ENCODE data around the gene TEX10. TPM values are rescaled to one million over a fixed set of nuclear protein-coding genes. Genes with fewer than 3 reads are reported as not detected.

TEX10 gene
- total RNA-seq, 1 experiment from 2014 or later = 15.4 TPM

DNA sequence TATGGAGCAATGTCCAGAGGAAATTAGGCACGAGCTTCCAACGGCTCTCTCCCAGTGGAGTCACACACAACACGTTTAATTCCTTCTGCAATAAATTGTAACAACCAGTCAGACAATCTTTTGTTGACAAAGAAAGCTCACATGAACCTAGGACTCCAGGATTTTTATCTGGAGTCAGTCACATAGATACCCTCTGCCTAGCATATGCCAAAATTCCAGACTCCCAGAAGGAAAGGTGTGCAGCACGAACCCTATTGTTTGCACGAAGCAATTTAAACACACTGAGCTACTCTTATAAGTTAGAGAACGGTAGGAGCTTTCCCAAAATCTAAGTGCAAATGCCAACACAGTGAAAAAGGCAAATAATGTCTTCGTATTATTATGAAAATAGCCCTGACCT is 67.1 kb downstream of the TEX10 start:
- no peak for DNase-seq (ENCODE audit: low spot score)

DNA sequence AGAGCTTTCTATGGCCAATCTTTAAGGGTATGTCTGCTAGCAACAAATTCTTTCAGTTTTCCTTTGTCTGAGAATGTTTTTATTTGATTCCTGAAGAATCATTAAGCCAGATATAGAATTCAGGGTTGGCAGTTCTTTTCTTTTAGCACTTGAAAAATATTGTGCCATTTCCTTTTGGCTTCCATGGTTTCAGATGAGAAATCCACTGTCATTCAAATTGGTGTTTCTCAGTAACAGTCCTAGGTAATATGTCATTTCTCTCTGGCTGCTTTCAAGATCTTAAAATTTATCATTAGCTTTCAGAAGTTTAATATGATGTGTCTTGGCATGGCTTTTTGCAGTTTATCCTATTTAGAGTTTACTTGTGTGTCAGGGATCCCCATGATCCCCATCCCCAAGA is 67.7 kb downstream of the TEX10 start:
- no peak for DNase-seq (ENCODE audit: low spot score)

DNA sequence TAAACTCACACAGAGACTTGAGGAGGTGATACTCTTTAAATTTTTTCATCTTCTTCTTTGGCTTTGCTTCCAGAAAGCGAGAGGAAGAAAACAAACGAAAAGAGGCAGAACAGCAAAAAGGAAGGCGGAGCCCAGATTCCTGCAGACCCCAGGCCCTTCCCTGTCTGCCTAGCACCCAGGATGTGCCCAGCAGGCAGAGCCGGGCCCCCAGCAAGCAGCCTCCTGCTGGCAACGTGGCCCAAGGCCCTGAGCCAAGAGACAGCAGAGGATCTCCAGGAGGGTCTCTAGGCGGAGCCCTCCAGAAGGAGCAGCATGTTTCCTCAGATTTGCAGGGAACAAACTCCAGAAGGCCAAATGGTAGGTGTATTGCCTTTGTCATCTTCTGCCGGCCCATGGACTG is 68.5 kb downstream of the TEX10 start:
- no peak for DNase-seq (ENCODE audit: low spot score)

DNA sequence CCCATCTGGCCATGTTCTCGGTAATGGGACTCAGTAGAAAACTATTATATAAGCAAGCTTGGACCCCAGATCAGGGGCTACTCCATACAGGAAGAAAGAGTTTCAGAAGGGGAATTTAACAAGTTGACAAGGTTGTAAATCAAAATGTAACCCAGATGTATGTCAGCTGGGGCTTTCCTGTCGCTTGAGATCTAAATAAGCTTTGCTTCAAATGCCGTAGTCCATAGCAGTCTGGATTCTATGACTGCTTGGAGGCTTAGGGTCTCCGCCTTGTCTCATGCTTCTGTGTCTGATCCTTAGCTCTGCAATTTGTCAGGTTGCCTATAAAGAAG is 70.4 kb downstream of the TEX10 start:
- no peak for DNase-seq (ENCODE audit: low spot score)

DNA sequence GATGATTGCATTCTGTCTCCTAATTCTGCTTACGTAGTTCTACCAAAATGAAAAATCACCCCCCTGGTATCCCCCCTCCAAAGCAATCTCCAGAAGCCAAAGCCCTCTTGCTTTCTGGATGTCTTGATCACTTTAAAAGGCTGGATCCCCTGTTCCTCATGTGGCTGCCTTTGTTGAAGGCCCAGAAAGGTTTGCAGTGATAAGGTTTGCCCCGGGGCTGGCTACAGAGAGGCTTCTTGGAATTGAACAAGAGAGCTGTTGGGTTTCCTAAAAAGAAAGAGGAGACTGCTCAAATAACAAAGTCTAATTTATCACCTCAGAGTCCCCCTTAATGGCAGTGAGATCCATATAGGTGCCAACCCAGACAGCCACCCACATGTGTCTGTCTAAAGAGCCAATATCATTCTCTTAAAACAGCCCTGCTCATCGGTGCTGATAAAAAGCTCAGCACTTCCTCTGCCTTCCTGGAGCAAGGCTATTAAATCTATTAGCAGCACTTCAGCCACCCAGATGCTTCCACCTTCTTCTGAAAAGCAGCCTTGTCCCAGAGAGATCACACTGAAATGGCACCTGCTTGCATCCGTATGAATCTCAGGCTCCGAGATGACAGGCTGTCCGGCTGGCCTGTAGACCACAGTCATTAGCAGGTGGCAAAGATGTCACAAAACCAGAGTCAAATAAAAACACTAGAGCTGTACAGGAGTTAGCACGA is 70.9 kb downstream of the TEX10 start:
- no peak for DNase-seq (ENCODE audit: low spot score)

DNA sequence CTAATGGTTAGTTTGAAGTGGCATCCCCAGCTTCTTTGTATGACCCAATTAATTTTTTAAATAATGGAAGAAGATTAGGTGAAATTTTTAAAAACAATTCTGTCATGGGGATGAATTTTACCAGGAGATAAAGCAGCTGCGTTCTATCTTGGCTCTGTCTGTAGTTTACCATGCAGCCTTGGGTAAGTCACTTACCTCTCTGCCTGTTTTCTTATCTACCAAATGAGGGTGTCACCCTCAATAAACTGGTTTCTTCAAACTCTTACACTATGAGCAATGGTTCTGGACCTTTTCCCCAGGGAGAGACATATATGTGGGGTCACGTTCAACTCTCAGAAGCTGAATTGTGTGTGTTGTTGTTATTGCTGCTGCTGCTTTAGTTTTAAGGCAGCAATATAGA is 71.7 kb downstream of the TEX10 start:
- no peak for DNase-seq (ENCODE audit: low spot score)

DNA sequence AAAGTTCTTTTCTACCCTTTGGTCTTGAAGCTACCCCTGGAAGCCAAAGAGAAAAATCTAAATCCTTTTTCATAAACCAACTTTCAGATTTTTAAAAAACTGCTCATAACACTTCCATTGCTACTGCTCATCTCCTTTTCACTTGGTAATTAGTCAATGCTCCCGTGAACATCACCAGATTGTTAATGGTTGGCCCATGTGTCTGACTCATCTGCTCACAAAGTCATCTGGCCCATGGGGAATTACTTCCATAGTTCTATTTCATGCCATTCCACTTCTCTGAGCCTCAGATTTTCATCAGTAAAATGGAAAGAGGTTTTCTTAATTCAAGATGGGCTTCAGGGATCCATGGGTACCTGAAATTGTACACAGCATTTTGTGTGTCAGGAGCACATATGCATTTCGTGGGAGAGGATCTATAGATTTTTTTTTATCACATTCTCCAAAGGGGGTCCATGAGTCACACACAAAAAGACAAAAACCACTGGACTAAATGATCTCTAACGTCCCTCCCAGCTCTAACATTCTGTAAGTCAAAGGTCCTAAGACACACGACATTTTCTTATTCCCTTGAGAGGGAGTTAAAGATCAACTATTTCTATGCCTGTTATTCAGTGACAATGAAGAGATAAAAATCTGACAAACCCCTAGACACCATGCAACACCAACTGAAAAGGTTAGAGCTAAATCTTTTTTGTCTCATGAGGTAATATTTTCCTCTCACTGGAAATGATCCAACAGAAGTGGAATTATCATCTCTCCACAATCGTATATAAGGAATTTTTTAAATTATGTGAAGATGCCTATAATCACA is 75.4 kb downstream of the TEX10 start:
- no peak for DNase-seq (ENCODE audit: low spot score)

DNA sequence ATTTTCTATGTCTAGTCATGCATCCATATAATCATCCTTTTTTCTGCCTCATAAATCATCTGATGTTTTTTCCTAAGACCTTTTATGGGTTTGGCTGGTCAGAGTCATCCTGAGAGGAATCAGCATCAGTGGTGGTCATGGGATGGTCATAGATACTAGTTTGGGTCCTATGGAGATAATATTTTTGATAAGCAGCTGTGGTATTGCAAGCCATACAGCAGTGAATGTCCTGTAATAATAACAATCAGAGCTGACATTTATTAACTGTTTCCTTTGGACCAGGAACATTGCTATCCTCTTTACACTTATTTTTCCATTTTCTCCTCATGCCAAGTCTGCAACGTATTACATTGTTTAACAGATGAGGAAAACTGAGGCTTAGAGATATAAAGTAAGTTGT is 83.1 kb downstream of the TEX10 start:
- no peak for DNase-seq (ENCODE audit: low spot score)

DNA sequence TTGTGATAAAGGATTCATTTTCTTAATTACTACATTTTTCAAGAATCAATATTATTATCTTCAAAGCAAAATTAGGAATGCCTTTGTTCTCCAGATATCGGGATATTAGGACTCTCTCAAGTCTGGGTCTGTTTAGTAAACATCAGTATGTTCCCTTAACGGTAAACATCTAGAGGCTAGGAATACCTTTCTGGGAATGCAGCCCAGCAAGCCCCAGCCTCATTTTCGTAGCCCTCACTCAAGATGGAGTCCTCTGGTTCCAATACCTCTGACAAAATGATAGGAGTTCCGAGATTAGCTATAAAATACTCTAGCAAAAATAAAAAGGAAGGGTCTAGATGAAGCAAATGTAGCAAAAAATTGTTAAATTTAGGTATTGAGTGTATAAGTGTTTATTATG is 84.5 kb downstream of the TEX10 start:
- DNase-seq (ENCODE audit: low spot score) = no peak

DNA sequence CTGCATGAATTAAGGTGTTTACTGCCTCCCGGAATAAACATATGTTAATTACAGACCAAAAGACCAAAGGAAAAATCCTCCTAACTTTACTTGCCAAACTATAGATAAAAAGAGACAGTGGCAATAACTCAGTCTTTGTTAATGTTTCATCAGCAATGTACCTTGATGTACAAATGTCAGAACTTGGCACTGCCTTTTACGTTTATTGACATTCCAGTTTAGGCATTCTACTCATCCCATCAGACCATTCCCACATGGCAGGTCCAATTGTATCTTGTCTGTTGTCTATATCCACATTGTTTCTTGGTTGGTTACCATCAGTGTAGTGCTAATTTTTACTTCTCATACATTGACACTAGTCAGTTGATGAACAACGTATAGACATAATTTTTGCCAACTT is 85.5 kb downstream of the TEX10 start:
- no peak for DNase-seq (ENCODE audit: low spot score)

Other genes starting within 250 kb of the TEX10 start
- gene MSANTD3, start 74.2 kb upstream of the TEX10 start, total RNA-seq (2014; rRNA removed; shearing (Covaris generic)) = 16.5 and 18.6 TPM in 2 replicates
- gene TMEFF1, start 120.2 kb upstream of the TEX10 start, total RNA-seq (2014; rRNA removed; shearing (Covaris generic)) = not detected in 2 replicates
- 0.08 and 0.10 TPM in 2 replicates for gene CAVIN4, start 225.1 kb upstream of the TEX10 start, total RNA-seq (2014; rRNA removed; shearing (Covaris generic))

Measured in HT-29 (cell line).